HPDE6-E6E7 (cell line): ENCODE measurements around the gene C1orf53.
"Not testable (repeated sequence)": the region's sequence is repeated elsewhere in the genome, so short reads cannot be mapped to it uniquely, and the experiment has no call there.

ENCODE experiments used
- DNase-seq: peaks from one replicate; pipeline ENCODE4 v3.0.0; 2011; ENCODE audit warnings: missing footprints; ENCODE audit errors: extremely low spot score

The C1orf53 gene

DNA sequence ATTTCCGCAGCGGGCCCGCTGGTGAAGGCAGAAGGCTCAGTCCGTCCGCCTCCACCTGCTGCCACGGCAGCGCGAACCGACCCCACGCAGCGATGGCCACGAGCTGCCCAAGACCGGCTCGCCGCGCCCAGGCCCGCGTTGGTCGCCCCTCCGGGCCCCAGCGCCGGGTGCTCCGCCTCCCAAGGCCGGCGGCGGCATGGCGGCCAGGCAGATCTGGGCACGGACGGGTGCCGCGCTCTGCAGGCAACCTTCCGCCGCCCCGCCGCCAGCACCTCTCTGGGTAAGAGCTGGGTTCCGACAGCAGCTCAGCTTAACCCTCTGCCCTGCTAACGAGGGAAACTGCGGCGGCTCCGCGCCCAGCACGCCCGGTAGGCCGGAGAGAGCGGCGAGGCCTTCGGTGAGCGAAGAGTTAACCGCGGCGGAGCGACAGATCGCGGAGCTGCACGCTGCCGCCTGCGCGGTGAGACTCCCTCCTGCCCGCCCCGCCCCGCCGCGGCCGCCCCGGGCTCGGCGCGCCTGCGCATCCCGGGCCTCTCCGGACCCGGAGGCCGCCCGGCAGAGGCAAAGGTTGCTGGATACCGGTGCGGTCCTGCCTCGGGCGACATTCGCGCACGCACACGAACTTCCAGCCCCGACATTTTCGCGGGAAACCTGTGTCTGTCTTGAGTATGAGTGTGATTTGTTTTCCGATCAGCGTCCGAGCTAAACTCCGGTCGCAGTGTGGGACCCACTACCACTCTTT is at the start of gene C1orf53:
TSS of gene C1orf53 (plus strand) at position 177 of the 742 bp plus-strand sequence. CDS start at position 197, 20 bp downstream.
- peak; percentile 93 for DNase-seq

DNA sequence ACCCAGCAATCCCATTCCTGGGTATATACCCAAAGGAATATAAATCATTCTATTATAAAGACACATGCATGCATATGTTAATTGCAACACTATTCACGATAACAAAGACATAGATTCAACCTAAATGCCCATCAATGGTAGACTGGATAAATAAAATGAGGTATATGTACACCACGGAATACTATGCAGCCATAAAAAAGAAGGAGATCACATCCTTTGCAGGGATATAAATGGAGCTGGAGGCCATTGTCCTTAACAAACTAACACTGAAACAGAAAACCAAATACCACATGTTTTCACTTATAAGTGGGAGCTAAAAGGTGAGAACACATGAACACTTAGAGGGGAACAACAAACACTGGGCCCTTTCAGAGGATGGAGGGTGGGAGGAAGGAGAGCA is 46.7 kb upstream of the C1orf53 start:
- DNase-seq, result not testable (repeated sequence)

DNA sequence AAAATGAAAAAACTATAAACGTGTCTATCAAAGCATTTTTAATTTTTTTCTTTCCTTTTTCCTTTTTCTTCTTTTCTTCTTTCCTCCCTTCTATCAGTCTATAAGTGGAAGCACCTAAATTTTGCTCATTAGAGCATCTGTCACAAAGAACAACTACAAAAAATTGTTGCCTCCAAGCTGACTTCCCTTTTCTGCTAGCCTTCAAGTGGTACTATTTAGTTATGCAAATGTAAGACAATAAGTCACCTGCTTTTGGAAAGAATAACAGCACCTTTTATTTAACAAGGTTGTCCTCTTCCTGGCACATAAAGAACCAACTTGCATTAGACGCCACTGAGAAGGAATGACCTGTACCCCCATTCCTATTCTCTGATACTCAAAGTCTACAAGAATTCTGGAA is 45.0 kb upstream of the C1orf53 start:
- DNase-seq, result no peak

DNA sequence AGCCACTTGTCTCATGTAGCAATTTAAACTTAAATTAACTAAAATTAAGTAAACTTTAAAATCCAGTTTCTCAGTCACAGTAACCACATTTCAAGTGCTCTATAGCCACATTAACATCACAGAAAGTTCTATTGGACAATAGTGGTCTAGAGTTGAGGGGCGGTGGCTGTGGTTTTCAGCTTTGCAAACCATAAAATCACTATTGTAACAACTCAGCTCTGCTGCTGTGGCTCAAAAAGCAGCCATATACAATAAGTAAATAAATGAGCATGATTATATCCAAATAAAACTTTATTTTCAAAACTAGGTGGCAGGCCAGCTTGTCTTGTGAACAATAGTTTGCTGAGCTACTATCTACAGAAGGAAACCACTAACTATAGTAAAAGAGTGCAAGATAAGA is 43.4 kb upstream of the C1orf53 start:
- no peak for DNase-seq

DNA sequence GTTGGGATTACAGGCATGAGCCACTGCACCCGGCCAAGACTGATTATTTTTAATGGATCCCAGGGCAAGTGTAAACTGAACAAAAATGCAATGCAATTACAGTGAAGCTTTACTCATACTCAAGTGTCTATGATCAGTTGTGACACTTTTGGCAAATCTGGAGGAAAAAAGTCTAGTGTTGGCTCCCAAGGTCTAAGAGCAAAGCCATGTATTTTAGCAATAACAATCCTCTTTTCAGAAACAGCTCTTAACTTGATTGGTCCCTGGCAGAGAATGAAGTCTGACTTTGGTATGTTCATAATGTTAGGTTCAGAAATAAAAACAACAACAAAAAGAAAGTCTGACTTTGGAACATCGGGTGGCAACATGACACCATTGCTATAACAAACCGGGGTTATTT is 40.2 kb upstream of the C1orf53 start:
- no peak for DNase-seq

DNA sequence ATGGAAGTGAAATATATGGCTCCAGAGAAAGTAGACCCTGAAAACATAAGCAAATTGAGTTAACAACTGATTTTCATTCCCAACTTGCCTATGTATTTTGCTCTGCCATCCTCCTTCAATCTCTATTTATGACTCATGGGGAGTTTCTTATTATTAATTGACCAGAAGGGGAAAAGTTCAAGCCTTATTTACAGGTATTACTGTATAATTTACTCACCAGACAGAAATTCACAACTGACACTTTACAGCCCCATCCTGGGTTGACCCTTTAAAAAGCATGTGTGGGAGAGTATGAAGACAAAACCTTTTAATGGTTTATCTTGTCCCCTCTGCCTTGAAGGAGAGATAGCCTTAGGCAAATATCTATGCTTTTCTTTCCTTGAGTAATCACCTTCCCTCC is 39.8 kb upstream of the C1orf53 start:
- DNase-seq, result no peak

DNA sequence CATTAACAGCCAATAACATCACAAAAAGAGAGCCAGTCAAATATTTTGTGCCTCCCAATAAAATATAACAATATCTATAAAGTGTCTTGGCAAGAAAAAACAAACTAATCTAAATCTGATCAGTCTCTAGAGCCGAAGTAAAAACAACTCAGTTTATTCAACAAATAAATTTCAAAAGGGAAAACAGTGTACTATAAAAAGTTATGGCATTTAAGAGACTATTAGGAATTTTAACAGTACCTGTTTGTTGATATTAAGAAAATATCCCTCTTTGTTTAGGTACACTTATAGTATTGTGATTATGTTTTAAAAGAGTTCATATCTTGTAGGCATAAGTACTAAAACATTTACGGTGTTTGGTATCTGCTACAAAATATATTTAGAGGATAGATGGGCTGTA is 36.6 kb upstream of the C1orf53 start:
- DNase-seq, result no peak

DNA sequence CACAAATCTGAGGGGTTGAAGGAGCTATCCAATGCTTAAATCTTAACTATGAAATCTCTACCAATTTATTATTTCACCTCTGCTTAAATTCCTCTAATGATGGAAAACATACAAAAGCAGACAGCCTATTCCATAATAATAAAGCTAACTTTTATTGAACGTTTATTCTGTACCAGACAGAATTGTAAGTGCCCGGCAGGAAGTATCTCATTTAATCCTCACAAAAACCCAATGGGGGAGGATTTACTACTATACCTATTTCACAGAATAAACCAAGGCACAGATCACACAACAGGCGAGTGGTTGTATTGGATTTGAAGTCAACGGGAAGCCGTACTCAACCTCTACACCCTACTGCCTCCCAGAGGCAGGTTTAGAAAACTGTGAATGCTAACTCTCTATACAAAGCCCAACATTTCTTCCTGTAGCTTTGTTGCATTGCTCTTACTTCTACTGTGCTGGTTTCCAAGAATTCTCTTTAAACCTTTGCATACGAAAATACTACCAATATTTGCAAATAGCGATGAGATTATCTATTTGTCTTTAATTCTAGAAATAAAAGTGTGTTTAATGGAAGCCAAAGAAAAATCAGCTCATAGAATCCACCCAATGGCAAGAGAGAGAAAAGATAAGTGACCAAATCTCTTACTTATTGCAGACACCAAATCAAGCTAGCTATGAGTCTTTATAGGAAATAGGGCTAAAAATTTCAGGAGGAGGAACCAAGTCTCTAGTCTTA is 33.5 kb upstream of the C1orf53 start:
- DNase-seq, result peak; percentile 39

DNA sequence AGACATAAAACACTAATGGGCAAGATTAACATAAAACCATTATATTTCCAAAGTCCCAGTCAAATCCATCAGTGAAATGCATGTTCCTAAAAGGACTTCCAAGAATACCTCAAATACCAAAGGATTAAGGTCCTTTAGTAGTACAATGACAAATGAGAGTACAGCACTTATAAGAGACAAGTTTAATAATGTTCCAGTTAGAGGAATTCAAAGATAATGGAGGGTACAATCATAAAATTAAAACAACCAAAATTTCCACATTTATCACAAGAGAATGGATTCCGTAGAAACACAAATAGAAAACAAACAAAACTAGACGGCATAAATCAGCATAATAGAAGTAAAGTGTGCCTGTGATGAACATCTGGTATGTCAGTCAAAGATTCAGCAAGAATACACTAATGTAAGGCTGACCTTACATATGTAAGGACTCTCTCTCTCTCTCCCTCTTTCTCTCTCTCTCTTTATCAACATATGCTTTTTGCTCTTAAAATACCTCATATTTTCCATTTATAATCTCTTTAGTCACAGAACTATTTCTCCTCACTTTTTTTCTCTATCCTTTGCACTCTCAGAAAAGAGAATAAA is 32.8 kb upstream of the C1orf53 start:
- no peak for DNase-seq

DNA sequence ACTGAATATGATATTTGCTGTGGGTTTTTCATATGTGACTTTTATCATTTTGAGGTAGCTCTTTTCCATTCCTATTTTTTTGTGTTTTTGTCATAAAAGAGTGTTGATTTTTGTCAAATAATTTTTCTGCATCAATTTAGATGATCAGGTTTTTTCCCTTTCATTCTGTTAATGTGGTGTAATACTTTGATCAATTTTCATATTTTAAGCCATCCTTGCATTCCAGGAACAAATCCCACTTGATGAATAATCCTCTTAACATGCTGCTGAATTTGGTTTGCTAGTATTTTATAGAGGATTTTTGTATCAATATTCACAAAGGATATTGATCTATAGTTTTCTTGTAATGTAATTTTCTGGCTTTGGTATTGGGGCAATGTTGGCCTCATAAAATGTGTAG is 25.5 kb upstream of the C1orf53 start:
- DNase-seq, result no peak

DNA sequence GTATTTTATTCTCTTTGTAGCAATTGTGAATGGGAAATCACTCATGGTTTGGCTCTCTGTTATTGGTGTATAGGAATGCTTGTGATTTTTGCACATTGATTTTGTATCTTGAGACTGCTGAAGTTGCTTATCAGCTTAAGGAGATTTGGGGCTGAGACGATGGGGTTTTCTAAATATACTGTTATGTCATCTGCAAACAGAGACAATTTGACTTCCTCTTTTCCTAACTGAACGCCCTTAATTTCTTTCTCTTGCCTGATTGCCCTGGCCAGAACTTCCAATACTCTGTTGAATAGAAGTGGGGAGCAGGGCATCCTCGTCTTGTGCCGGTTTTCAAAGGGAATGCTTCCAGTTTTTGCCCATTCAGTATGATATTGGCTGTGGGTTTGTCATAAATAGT is 22.0 kb upstream of the C1orf53 start:
- DNase-seq, result not testable (repeated sequence)

DNA sequence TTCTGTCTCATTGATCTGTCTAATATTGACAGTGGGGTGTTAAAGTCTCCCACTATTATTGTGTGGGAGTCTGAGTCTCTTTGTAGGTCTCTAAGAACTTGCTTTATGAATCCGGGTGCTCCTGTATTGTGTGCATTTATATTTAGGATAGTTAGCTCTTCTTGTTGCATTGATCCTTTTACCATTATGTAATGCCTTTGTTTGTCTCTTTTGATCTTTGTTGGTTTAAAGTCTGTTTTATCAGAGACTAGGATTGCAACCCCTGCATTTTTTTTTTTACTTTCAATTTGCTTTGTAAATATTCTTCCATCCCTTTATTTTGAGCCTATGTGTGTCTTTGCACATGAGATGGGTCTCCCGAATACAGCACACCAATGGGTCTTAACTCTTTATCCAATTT is 20.2 kb upstream of the C1orf53 start:
- DNase-seq, result not testable (repeated sequence)

DNA sequence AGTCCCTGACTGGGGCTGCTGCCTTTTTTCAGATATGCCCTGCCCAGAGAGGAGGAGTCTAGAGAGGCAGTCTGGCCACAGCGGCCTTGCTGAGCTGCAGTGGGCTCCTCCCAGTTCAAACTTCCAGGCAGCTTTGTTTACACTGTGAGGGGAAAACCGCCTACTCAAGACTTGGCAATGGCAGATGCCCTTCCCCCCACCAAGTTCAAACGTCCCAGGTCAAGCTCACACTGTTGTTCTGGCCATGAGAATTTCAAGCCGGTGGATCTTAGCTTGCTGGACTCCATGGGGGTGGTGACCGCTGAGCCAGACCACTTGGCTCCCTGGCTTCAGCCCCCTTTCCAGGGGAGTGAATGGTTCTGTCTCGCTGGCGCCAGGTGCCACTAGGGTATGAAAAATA is 18.3 kb upstream of the C1orf53 start:
- DNase-seq, result no peak

DNA sequence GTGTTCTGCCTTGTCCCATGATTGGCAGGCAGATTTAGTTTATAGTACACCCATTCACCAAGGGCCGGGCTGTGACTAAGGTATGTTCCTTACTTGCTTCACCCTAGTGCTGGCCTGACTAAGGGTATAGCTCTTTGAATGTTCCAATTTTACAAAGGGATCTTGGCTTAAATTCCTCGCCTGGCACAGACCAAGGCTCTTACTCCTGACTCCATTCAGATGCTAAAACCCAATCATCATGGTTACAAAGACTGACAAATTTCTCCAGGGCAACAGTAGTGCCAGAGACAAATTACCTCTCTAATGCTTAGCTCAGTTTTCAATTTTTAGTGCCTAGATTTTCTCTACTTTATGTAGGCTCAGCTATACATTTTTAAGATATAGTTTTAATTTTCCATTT is 11.5 kb upstream of the C1orf53 start:
- no peak for DNase-seq

DNA sequence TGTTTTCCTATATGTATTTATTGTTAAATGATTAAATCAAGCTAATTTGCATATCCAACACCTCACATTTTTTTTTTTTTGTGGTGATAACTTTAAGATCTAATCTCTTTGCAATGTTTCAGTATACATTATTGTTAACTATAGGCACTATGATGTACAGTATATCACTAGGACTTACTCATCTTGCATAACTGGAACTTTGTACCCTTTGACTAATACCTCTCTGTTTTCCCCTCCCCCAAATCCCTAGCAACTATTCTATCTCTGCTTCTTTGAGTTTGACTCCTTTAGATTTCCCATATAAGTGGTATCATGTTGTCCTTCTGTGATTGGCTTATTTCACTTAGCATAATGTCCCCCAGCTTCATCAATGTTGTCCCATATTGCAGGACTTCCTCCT is 9.7 kb upstream of the C1orf53 start:
- DNase-seq, result no peak

DNA sequence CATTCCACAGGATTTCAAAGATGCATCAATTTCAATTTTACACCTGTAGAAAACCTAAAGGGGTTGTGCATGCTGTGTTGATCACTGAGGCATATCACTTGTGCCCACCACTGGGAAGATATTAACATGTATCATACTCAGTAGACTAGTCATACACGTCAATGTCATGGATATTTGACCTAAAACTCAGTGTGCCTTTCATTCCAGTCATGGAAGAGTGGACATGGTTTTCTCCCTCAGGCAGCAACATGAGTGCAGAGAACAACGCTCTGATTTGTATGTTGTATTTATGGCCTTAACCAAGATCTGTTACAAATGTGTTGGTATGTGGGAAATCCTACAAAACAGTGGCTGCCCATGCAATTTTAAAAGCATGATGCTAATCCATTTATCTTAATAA is 6.1 kb upstream of the C1orf53 start:
- no peak for DNase-seq

DNA sequence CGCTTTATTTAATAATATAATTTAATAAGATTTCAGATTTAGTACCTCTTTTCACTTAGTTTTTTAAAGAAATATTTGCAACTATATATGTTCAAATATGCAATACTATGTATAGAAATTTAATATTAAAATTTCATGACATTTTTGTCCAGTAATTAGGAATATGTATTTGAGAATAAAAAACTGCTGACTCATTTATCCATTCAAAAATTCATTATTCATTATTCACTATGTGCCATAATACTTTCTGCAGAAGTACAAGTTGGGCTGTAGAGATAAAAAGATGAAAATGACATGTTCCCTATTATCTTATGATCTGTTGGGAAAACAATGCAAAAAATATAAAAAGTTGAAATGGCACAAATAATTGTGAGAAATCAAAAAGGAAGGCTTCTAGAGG is 3.4 kb upstream of the C1orf53 start:
- no peak for DNase-seq

DNA sequence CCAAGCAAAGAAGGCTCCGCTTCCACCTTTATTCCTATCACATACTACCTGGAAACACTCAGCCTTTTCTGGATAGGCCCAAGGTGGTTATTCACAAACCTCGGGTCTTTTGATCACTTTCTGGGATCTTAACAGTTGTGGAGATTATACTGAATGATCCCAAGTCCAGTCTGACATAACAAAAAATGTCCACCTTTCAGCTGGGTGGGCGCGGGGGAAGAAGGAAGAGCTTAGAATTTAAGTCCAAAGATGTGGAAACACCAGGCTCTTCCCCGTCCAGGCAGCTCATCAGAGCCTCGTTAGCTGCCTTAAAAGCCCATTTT is 338 bp upstream of the C1orf53 start:
- no peak for DNase-seq

DNA sequence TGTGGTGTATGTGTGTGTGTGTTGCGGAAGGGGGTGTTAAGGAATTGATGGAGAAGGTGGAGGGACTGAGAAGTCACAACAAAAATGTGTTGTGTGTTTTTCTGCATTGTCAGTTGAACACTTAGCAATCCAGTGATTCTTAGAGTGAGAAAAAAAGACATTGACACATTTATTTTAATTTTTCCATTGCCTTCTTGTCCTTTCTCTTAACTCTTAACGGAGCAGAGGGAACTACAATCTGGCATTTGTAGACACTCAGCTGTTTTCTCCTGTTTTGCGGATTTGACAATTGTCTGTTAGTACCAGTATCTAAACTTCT is 725 bp downstream of the C1orf53 start:
- DNase-seq, result no peak

DNA sequence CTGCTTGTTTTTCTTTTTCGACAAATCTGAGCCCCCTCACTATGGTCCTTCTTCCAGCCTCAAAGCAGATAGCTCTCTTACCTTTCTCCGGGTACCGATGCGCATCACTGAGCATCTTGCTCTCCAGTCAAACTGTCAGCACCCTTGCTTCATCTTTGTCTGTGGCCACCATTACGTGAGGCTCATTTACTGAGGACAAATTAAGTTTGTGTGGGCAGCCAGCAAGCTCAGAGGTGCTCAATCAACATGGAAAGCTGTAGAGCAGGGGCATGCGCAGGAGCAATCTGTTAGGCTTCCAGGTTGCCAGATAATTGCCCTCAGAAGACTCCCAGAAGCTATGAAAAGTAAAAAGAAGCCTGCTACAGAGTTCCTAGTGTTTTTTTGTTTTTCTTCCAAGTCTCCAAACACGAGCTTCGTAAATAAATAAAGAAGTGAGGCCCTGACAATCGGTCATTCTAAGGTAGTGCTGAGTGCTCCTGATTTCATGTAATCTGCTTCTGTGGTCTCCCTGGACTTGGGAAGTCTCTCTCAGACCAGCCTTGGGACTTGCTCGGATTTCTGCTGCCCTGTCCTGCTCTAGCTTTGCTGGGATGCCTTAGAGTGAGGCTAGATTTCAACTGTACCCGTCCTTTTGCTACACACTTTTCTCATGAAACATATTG is 1.8 kb downstream of the C1orf53 start:
- no peak for DNase-seq

DNA sequence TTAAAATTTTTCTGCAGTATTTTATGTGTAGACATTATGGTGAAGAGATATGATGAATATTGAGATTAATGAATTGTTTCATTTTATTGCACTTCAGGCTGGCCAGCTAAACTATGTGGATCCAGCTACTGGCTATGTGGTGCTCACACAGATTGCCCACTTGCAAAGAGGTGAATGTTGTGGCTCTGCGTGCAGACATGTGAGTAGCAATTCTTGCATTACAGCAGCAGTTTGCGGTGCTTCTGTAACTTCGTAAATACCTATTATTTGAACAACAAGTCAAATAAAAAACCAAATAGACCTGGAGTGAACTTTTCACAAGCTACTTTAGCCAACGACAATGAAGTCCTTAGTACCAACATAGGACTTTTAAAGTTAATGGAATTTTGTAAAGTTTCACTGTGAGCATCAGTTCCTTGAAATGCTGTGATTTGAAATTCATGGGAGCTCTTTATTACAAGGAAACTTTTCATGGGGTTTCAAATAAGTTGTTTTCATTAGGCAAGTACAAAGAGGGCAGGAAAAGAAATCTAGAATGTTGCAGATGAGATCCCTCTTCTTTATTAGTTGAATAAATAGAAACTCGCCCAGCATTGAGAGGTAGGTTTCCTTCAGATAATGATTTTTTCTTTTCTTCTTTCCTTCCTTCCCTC is 3.4 kb downstream of the C1orf53 start:
- DNase-seq, result no peak
